Chondrocyte (in vitro differentiated cells): ENCODE results near the gene DIS3L2. TPM values are rescaled to one million over a fixed set of nuclear protein-coding genes. Genes with fewer than 3 reads are reported as not detected.

ENCODE experiments used
- DNase-seq: peaks from one replicate; pipeline ENCODE4 v3.0.0; 2021; ENCODE audit warnings: mixed read lengths, low spot score
- H3K27ac Mint-ChIP-seq: one replicate; pipeline ENCODE4 v1.8.0; 2021; ENCODE audit warnings: mild to moderate bottlenecking, moderate library complexity, mixed read lengths; ENCODE audit not compliant: unreplicated experiment
- H3K27me3 Mint-ChIP-seq: 2 replicates; pipeline ENCODE4 v1.8.0; 2021; ENCODE audit warnings: low read depth, mixed read lengths
- H3K36me3 Mint-ChIP-seq: 2 replicates; pipeline ENCODE4 v1.8.0; 2021; ENCODE audit warnings: low read depth, mixed read lengths
- H3K4me1 Mint-ChIP-seq: 2 replicates; pipeline ENCODE4 v1.8.0; 2021; ENCODE audit warnings: low read depth, mild to moderate bottlenecking, mixed read lengths
- H3K4me3 Mint-ChIP-seq: one replicate; pipeline ENCODE4 v1.8.0; 2021; ENCODE audit warnings: mild to moderate bottlenecking, moderate library complexity, mixed read lengths; ENCODE audit not compliant: unreplicated experiment
- H3K9me3 Mint-ChIP-seq: 2 replicates; pipeline ENCODE4 v1.8.0; 2021; ENCODE audit warnings: low read depth, mixed read lengths
- CTCF ChIP-seq: fragments of 200-600 bp; sonication (generic); IDR thresholded peaks from 2 replicates; pipeline ENCODE4 v1.5.0; 2021; ENCODE audit warnings: antibody characterized with exemption, mild to moderate bottlenecking, moderate library complexity
- total RNA-seq: library from RNA; stranded (reverse); gene quantifications from 3 replicates; pipeline ENCODE4 v1.2.1, GENCODE V29; 2021

DIS3L2 gene
- total RNA-seq, 1 donor from 2014 or later = 17.5 TPM

DNA sequence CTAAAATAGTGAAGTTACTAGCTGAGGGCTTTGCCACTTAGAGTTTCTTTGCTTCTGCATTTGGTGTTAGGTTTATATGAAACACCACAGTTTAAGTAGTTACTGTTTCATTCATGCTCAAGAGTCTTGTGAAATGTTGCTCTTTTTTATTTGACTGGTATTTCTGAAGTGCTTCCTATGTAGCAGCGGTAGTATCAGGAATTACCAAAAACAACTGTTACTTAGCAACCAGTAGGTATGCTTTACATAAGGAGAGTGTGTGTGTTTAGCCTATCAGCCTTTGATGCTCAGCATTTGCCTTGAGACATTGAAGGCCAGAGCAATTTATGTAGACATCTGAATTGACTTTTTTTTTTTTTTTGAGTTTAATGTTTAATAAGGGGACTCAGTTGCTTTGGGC, 3.6 kb downstream of the DIS3L2 start:
- H3K9me3 Mint-ChIP-seq = no peaks in the 10 kb centered on the region
- H3K27me3 Mint-ChIP-seq = no peaks in the 10 kb centered on the region
- no peak overlapping the region for H3K4me3 Mint-ChIP-seq
- H3K4me1 Mint-ChIP-seq = peaks cover 20% of the 10 kb centered on the region
- H3K36me3 Mint-ChIP-seq = peaks cover 1% of the 10 kb centered on the region
- H3K27ac Mint-ChIP-seq = no peak overlapping the region
- no peak for DNase-seq
- no peak for TF ChIP-seq CTCF

- Mint-ChIP-seq H3K9me3 (no peaks in the 10 kb centered on the region), H3K36me3 (no peaks in the 10 kb centered on the region), H3K27ac (no peak overlapping the region), H3K27me3 (no peaks in the 10 kb centered on the region), H3K4me1 (peaks cover 13% of the 10 kb centered on the region), H3K4me3 (no peak overlapping the region)
- no peak for TF ChIP-seq CTCF
- DNase-seq = no peak
These were observed 5.4 kb downstream of the DIS3L2 start for GRCh38 chr2:231966886-231967285.

GRCh38 chr2:231968820-231969219, 7.3 kb downstream of the DIS3L2 start:
- no peak overlapping the region for H3K4me3 Mint-ChIP-seq
- H3K36me3 Mint-ChIP-seq = no peaks in the 10 kb centered on the region
- DNase-seq = no peak
- no peak overlapping the region for H3K27ac Mint-ChIP-seq
- no peak for TF ChIP-seq CTCF
- no peaks in the 10 kb centered on the region for H3K9me3 Mint-ChIP-seq
- no peaks in the 10 kb centered on the region for H3K4me1 Mint-ChIP-seq
- no peaks in the 10 kb centered on the region for H3K27me3 Mint-ChIP-seq

- TF ChIP-seq CTCF = no peak
- H3K4me1 Mint-ChIP-seq = no peaks in the 10 kb centered on the region
- no peak for DNase-seq
- H3K27me3 Mint-ChIP-seq = no peaks in the 10 kb centered on the region
- no peak overlapping the region for H3K27ac Mint-ChIP-seq
- H3K9me3 Mint-ChIP-seq = no peaks in the 10 kb centered on the region
- H3K36me3 Mint-ChIP-seq = no peaks in the 10 kb centered on the region
- no peak overlapping the region for H3K4me3 Mint-ChIP-seq
These were observed 8.9 kb downstream of the DIS3L2 start for GRCh38 chr2:231970461-231970860.

DNA sequence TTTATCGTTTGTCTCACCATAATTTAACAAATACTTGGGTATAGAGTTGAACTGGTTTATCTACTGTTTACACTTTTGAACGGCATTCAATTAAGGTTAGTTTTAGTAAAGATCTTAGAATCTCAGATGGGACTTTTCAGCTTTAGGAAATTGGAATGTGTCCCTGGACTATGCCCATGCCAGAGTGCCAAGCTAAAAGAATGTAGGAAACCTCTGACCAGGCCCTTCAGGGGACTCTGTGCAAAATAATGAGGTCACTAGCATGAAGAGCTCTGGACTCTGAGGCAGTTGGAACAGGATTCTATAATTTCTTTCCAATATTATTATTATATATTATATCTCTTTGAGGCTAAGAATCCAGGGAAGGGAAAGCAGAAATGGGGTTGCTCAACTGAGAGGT, 13.5 kb downstream of the DIS3L2 start:
- peaks cover 4% of the 10 kb centered on the region for H3K9me3 Mint-ChIP-seq
- no peaks in the 10 kb centered on the region for H3K27me3 Mint-ChIP-seq
- H3K4me3 Mint-ChIP-seq = no peak overlapping the region
- H3K27ac Mint-ChIP-seq = no peak overlapping the region
- TF ChIP-seq CTCF = no peak
- no peak for DNase-seq
- H3K4me1 Mint-ChIP-seq = no peaks in the 10 kb centered on the region
- H3K36me3 Mint-ChIP-seq = peaks cover 3% of the 10 kb centered on the region
